GM10248 (cell line): ENCODE data around the gene TGIF2.
"Not testable (repeated sequence)": the region's sequence is repeated elsewhere in the genome, so short reads cannot be mapped to it uniquely, and the experiment has no call there.

ENCODE experiments used
- CTCF ChIA-PET: fragments of 300-600 bp; sonication (Branson Sonifier 250); formaldehyde crosslinking; extraction: SDS; loops from one replicate; lab custom pipeline; 2021; ENCODE audit warnings: antibody characterized with exemption; lab: Yijun Ruan, JAX
- POLR2A ChIA-PET: fragments of 350-650 bp; sonication (Branson Sonifier 250); formaldehyde crosslinking; extraction: SDS; loops from one replicate; lab custom pipeline; 2020; ENCODE audit warnings: antibody characterized with exemption; lab: Yijun Ruan, JAX
- DNase-seq: peaks from one replicate; pipeline ENCODE4 v3.0.0; 2012; ENCODE audit errors: extremely low spot score
- TF ChIP-seq, protein P1 (sequence below): IDR thresholded peaks from 2 replicates; pipeline ENCODE4 v1.5.1; 2012; ENCODE audit warnings: mild to moderate bottlenecking, low read depth; ENCODE audit errors: extremely low read depth, missing control alignments, control extremely low read depth

The TGIF2 gene

DNA sequence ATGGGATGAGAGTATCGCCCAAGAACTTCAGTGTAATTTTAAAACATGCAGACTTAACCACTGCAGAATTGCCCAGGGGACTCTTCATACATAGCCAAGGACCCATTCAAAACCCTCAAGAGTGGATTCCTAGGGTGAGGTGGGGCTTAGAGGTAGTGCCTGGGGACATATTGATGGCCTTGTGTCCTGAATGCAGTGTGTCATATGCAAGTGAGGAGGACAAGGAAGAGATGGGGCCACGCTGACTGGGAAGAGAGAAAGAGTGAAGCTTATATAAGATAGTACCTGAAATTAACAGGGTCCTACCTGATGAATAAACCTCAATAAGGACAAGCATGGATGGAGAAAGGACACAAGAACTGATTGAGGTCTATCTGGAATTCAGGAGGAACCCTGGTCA lies 18.1 kb upstream of the TGIF2 start:
- CTCF ChIA-PET = interaction anchor here (1.0 kb wide), 1 partner anchor 33 kb away, joined by 3 read pairs; no protein-coding TSS in a partner anchor
- POLR2A ChIA-PET = no interaction called here
- TF ChIP-seq, protein P1, sequence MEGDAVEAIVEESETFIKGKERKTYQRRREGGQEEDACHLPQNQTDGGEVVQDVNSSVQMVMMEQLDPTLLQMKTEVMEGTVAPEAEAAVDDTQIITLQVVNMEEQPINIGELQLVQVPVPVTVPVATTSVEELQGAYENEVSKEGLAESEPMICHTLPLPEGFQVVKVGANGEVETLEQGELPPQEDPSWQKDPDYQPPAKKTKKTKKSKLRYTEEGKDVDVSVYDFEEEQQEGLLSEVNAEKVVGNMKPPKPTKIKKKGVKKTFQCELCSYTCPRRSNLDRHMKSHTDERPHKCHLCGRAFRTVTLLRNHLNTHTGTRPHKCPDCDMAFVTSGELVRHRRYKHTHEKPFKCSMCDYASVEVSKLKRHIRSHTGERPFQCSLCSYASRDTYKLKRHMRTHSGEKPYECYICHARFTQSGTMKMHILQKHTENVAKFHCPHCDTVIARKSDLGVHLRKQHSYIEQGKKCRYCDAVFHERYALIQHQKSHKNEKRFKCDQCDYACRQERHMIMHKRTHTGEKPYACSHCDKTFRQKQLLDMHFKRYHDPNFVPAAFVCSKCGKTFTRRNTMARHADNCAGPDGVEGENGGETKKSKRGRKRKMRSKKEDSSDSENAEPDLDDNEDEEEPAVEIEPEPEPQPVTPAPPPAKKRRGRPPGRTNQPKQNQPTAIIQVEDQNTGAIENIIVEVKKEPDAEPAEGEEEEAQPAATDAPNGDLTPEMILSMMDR = no peak
- DNase-seq = no peak

DNA sequence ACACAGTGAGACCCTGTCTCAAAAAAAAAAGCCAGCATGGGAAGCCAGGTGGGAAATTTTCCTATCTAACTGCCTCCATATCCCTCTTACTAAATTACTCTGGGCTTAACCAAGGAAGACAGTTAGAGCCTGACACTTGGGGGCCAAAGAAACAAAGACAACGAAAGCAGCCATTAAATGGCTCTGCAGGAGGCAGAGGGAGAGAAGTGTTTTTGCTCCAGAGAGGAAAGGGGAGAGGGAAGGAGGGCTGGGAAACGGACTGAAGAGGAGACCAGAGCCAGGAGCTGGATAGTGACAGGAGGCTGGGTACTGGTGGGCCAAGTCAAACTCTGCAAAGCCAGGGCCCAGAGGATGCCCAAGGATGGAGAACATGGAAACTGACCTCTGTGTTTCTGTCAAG lies 10.7 kb upstream of the TGIF2 start:
- TF ChIP-seq, protein P1 = no peak
- no peak for DNase-seq
- ChIA-PET POLR2A (no interaction called here), CTCF (interaction anchor here (1.4 kb wide), 1 partner anchor 8 kb away, joined by 5 read pairs; no protein-coding TSS in a partner anchor)

DNA sequence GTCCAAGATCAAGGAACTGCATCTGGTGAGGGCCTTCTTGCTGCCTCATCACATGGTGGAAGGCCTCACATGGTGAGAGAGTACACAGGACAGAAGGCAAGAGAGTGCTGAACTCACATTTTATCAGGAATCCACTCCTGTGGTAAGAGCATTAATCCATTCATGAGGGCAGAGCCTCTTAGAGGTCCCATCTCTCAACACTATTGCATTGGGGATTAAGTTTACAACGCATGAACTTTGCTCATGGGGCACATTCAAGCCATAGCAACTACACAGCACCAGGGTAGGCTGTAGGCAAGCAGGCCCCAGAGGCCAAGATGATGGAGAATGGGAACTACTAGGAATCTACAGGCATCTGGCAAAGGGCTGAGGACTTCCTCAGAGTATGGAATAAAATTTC lies 10.0 kb upstream of the TGIF2 start:
- POLR2A ChIA-PET = no interaction called here

DNA sequence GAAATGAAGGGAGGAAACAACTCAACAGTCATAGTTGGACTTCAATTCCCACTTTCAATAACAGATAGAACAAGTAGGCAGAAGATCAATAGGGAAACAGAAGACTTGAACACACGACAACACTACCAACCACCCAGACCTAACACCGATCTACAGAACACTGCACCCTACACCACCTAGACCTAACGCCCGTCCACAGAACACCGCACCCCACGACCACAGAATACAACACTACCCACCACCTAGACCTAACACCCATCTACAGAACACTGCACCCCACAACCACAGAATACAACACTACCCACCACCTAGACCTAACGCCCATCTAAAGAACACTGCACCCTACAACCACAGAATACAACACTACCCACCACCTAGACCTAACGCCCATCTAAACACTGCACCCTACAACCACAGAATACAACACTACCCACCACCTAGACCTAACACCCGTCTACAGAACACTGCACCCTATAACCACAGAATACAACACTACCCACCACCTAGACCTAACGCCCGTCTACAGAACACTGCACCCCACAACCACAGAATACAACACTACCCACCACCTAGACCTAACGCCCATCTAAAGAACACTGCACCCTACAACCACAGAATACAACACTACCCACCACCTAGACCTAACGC lies 9.2 kb upstream of the TGIF2 start:
- DNase-seq, POLR2A ChIA-PET, CTCF ChIA-PET: not testable (repeated sequence)

More for the DNA sequence above, 10.0 kb upstream of the TGIF2 start:
- TF ChIP-seq, protein P1 = no peak
- CTCF ChIA-PET = no interaction called here
- DNase-seq = no peak

DNA sequence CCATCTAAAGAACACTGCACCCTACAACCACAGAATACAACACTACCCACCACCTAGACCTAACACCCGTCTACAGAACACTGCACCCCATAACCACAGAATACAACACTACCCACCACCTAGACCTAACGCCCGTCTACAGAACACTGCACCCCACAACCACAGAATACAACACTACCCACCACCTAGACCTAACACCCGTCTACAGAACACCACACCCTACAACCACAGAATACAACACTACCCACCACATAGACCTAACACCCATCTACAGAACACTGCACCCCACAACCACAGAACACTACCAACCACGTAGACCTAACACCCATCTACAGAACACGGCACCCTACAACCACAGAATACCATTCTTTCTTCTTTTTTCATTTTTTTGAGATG lies 8.7 kb upstream of the TGIF2 start:
- DNase-seq, POLR2A ChIA-PET: not testable (repeated sequence)
- CTCF ChIA-PET = interaction anchor here (1.3 kb wide), 1 partner anchor 41 kb away, joined by 3 read pairs; the partner anchor contains the start of gene RAB5IF

DNA sequence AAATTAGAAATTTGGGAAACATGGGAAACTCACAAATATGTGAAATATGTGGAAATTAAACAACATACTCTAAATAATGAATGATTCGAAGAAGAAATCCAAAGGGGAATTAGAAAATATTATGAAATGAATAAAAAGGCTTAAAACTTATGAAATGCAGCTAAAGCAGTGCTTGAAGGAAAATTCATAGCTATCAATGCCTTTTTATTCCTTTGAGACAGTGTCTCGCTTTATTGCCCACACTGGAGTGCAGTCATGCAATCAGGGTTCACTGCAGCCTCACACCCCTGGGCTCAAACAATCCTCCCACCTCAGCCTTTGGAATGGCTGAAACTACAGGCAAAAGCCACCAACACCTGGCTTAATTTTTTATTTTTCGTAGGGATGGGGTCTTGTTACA lies 7.9 kb upstream of the TGIF2 start:
- ChIA-PET CTCF (interaction anchor here (1.3 kb wide), 1 partner anchor 40 kb away, joined by 3 read pairs; the partner anchor contains the start of gene RAB5IF), POLR2A (no interaction called here)
- TF ChIP-seq, protein P1 = no peak
- no peak for DNase-seq

DNA sequence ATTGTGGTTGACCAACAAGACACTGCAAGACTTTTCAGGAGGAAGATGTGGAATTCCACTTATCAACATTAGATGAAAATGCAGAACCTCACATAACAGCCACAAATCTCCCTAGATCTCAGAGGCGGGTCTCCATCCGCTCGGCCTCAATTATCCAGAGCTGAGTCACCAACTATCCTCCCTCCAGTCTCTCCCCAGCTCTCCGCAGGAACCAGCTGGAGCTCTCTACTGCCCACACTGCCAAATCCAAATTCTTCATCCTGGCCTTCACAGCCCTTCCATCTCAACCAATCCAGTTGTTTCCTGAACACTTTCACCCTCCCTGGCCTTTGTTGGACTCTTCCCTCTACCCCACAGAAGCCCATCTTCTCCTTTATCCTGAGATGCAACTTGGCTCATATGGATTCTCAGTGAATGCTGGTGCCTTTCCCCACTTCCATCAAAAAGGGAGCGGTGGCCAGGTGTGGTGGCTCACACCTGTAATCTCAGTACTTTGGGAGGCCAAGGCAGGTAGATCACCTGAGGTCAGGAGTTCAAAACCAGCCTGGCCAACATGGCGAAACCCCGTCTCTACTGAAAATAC lies 3.5 kb upstream of the TGIF2 start:
- POLR2A ChIA-PET = interaction anchor here (1.8 kb wide), 1 partner anchor 36 kb away, joined by 4 read pairs; the partner anchor contains the start of gene RAB5IF
- no peak for DNase-seq

More for the DNA sequence above, 3.5 kb upstream of the TGIF2 start:
- TF ChIP-seq, protein P1 = no peak
- CTCF ChIA-PET = interaction anchor here (1.7 to 2.0 kb wide), 2 partner anchors 8 to 12 kb away, joined by 5 to 11 read pairs; no protein-coding TSS in a partner anchor
